Osteoblast (primary cell): ENCODE measurements around the gene PLEKHN1. TPM values are rescaled to one million over a fixed set of nuclear protein-coding genes. Genes with fewer than 3 reads are reported as not detected.

Experiments used
- DNase-seq: peaks from one replicate; pipeline ENCODE4 v3.0.0; 2011; ENCODE audit warnings: low spot score, mixed read lengths; ENCODE audit not compliant: insufficient read length; ENCODE audit errors: missing footprints
- H2AFZ ChIP-seq: 2 replicates; pipeline ENCODE4 v1.6.0; 2011; ENCODE audit warnings: mild to moderate bottlenecking, low read length
- H3K27ac ChIP-seq: 2 replicates; pipeline ENCODE4 v1.5.1; 2011; ENCODE audit warnings: mild to moderate bottlenecking, low read depth, low read length, moderate library complexity
- H3K27me3 ChIP-seq: 2 replicates; pipeline ENCODE4 v1.6.0; 2012; ENCODE audit warnings: mild to moderate bottlenecking, control low read depth, inconsistent platforms, low read length, moderate library complexity; ENCODE audit not compliant: insufficient read depth
- H3K36me3 ChIP-seq: 2 replicates; pipeline ENCODE4 v1.5.1; 2011; ENCODE audit warnings: mild to moderate bottlenecking, low read length, control low read depth, moderate library complexity; ENCODE audit not compliant: insufficient read depth
- H3K4me1 ChIP-seq: 2 replicates; pipeline ENCODE4 v1.5.1; 2011; ENCODE audit warnings: mild to moderate bottlenecking, low read length, control low read depth, moderate library complexity; ENCODE audit not compliant: insufficient read depth
- H3K4me2 ChIP-seq: 2 replicates; pipeline ENCODE4 v1.6.0; 2011; ENCODE audit warnings: mild to moderate bottlenecking, low read length; ENCODE audit not compliant: insufficient read depth
- H3K4me3 ChIP-seq: fragments of 200-600 bp; sonication (generic); 3 replicates; pipeline ENCODE4 v1.5.1; 2012; ENCODE audit warnings: mild to moderate bottlenecking, low read length, inconsistent platforms; ENCODE audit not compliant: insufficient read depth
- H3K79me2 ChIP-seq: 2 replicates; pipeline ENCODE4 v1.6.0; 2012; ENCODE audit warnings: mild to moderate bottlenecking, low read length, control low read depth, inconsistent platforms; ENCODE audit not compliant: insufficient read depth
- H3K9me3 ChIP-seq: 2 replicates; pipeline ENCODE4 v1.5.1; 2011; ENCODE audit warnings: low read depth, low read length, control low read depth
- H4K20me1 ChIP-seq: 2 replicates; pipeline ENCODE4 v1.6.0; 2012; ENCODE audit warnings: mild to moderate bottlenecking, low read length, control low read depth; ENCODE audit not compliant: insufficient read depth
- total RNA-seq: library from RNA; depleted of rRNA; stranded (reverse); fragments of >200 nt; gene quantifications from 2 replicates; pipeline ENCODE4 v1.2.3, GENCODE V29; 2012
- TF ChIP-seq, protein P1 (sequence below): IDR thresholded peaks from 2 replicates; pipeline ENCODE4 v1.5.1; 2011; ENCODE audit warnings: mild to moderate bottlenecking, low read depth, low read length, moderate library complexity; ENCODE audit errors: extremely low read depth

The PLEKHN1 gene
- total RNA-seq, 1 donor, result 0.36 TPM

DNA sequence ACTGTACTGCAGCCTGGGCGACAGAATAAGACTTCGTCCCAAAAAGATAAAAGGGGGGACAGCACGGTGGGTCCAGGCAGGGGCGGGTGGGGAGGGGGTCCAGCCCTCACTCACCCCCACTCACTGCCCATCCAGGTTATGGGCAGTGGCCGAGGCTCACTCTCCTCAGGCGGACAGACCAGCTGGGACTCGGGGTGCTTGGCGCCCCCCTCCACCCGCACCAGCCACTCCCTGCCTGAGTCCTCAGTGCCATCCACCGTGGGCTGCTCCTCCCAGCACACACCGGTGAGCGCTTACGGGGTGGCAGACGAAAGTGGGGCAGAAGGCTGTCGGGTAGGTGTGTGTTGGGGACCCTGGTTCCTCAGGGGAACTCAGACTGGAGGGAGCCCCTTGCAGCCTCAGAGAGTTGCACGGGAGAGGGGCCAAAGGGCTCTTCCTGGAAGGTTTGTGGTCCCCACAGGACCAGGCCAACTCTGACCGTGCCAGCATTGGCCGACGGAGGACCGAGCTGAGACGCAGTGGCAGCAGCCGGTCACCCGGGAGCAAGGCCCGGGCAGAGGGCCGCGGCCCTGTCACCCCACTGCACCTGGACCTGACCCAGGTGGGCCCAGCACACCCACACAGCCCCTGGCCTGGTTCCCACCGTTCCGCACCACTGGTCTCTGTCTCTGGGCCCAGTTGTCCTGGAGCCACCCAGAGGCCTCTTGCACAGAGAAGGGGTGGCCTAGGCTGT, 6.6 kb downstream of the PLEKHN1 start:
- TF ChIP-seq, protein P1, sequence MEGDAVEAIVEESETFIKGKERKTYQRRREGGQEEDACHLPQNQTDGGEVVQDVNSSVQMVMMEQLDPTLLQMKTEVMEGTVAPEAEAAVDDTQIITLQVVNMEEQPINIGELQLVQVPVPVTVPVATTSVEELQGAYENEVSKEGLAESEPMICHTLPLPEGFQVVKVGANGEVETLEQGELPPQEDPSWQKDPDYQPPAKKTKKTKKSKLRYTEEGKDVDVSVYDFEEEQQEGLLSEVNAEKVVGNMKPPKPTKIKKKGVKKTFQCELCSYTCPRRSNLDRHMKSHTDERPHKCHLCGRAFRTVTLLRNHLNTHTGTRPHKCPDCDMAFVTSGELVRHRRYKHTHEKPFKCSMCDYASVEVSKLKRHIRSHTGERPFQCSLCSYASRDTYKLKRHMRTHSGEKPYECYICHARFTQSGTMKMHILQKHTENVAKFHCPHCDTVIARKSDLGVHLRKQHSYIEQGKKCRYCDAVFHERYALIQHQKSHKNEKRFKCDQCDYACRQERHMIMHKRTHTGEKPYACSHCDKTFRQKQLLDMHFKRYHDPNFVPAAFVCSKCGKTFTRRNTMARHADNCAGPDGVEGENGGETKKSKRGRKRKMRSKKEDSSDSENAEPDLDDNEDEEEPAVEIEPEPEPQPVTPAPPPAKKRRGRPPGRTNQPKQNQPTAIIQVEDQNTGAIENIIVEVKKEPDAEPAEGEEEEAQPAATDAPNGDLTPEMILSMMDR, result no peak
- no peaks in the 10 kb centered on the region for H3K79me2 ChIP-seq
- peak; percentile 85 for DNase-seq
- no peaks in the 10 kb centered on the region for H3K9me3 ChIP-seq
- no peak overlapping the region for H2AFZ ChIP-seq
- no peak overlapping the region for H3K27ac ChIP-seq
- H3K36me3 ChIP-seq, result no peaks in the 10 kb centered on the region
- H4K20me1 ChIP-seq, result no peaks in the 10 kb centered on the region
- no peak overlapping the region for H3K4me3 ChIP-seq
- no peaks in the 10 kb centered on the region for H3K4me1 ChIP-seq
- no peaks in the 10 kb centered on the region for H3K27me3 ChIP-seq
- H3K4me2 ChIP-seq, result no peak overlapping the region

DNA sequence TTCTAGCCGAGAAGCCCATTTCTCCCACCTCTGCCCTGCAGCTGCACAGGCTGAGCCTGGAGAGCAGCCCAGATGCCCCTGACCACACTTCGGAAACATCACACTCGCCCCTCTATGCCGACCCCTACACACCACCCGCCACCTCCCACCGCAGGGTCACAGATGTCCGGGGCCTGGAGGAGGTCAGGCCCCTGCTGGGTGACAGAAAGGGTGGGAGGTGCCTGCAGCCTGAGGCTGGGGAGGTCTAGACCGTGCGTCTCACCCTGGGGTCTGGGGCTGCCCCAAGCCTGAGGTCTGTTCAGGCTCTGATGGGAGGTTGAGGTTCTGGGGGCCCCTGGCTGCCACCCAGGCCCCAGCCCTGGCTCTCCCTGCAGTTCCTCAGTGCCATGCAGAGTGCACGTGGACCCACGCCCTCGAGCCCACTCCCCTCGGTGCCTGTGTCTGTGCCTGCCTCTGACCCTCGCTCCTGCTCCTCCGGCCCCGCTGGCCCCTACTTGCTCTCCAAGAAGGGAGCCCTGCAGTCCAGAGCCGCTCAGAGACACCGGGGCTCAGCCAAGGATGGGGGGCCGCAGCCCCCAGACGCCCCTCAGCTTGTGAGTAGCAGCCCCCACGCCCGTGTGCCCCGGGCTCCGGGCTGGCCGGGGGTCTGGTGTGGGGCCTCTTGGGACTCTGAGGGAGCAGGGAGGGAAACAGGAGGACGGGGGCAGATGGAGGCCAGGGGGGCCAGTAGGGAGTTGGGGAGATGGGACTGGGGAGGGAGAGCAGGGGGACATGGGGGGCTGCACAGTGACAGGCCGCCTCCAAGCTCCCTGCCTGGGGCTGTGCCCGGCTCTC, 7.4 kb downstream of the PLEKHN1 start:
- Histone ChIP-seq H4K20me1 (no peaks in the 10 kb centered on the region), H3K9me3 (no peaks in the 10 kb centered on the region), H3K4me1 (no peaks in the 10 kb centered on the region), H3K4me3 (no peak overlapping the region), H3K27me3 (no peaks in the 10 kb centered on the region), H2AFZ (no peak overlapping the region), H3K4me2 (no peak overlapping the region), H3K27ac (no peak overlapping the region), H3K79me2 (no peaks in the 10 kb centered on the region), H3K36me3 (no peaks in the 10 kb centered on the region)
- DNase-seq, result peak; percentile 83
- TF ChIP-seq, protein P1, result no peak

DNA sequence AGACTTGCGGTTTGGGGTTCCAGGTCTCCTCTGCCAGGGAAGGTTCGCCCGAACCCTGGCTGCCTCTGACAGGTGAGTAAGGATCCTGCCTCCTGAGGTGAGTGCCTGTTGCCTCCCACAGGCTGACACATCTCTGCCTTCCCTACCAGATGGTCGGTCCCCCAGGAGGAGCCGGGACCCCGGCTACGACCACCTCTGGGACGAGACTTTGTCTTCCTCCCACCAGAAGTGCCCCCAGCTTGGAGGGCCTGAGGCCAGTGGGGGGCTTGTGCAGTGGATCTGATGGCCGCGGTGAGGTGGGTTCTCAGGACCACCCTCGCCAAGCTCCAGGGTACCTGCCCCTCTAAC, 8.0 kb downstream of the PLEKHN1 start:
- Histone ChIP-seq H3K9me3 (no peaks in the 10 kb centered on the region), H3K36me3 (no peaks in the 10 kb centered on the region), H3K27ac (no peak overlapping the region), H3K27me3 (no peaks in the 10 kb centered on the region), H3K4me2 (no peak overlapping the region), H3K79me2 (no peaks in the 10 kb centered on the region), H4K20me1 (no peaks in the 10 kb centered on the region), H3K4me3 (no peak overlapping the region), H2AFZ (no peak overlapping the region), H3K4me1 (no peaks in the 10 kb centered on the region)
- peak; percentile 86 for DNase-seq
- TF ChIP-seq, protein P1, result no peak

DNA sequence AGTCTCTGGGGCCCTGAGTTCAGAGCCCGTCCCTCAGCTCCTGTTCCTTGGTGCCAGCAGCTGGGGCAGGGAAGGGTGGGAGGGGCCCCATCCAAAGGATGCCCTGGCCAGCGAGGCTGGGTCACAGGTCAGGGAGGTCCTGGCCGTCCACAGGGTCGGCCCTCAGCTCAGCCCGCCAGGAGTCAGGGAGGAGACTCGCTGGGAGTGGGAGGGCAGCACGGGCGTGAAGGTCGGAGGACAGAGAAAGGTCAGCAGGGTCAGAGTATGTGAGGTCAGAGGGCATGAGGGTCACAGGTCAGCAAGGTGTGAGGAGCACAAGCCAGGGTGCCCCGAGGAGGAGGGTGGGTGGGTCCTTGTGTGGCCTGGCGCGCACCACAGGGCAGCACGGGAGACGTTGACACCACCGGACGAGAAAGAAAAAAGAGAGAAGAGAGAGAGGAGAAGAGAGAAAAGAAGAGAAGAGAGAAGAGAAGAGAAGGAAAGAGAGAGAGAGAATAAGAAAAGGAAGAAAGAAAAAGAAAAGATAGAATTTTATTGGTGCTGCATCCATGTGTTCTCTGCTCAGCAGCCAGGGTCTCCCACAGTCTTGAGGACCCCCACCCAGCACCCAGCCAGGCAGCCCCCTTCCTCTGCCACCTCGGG, 8.5 kb downstream of the PLEKHN1 start:
- H3K9me3 ChIP-seq, result no peaks in the 10 kb centered on the region
- H3K79me2 ChIP-seq, result no peaks in the 10 kb centered on the region
- no peaks in the 10 kb centered on the region for H3K27me3 ChIP-seq
- peak; percentile 75 for DNase-seq
- H2AFZ ChIP-seq, result no peak overlapping the region
- H3K27ac ChIP-seq, result no peak overlapping the region
- H3K4me3 ChIP-seq, result no peak overlapping the region
- no peaks in the 10 kb centered on the region for H4K20me1 ChIP-seq
- H3K36me3 ChIP-seq, result no peaks in the 10 kb centered on the region
- no peaks in the 10 kb centered on the region for H3K4me1 ChIP-seq
- TF ChIP-seq, protein P1, result no peak
- no peak overlapping the region for H3K4me2 ChIP-seq
